Type B pancreatic cell (in vitro differentiated cells): ENCODE results near the gene CTAGE4. TPM values are rescaled to one million over a fixed set of nuclear protein-coding genes. Genes with fewer than 3 reads are reported as not detected.
"Not testable (repeated sequence)": the region's sequence is repeated elsewhere in the genome, so short reads cannot be mapped to it uniquely, and the experiment has no call there.

Experiments used
- DNase-seq: peaks from one replicate; pipeline ENCODE4 v3.0.0; 2021; ENCODE audit warnings: mixed read lengths; ENCODE audit not compliant: unreplicated experiment; ENCODE audit errors: extremely low spot score
- H3K27ac Mint-ChIP-seq: 2 replicates; pipeline ENCODE4 v1.8.0; 2021; ENCODE audit warnings: mild to moderate bottlenecking, mixed read lengths
- H3K27me3 Mint-ChIP-seq: 2 replicates; pipeline ENCODE4 v1.8.0; 2021; ENCODE audit warnings: mixed read lengths
- H3K36me3 Mint-ChIP-seq: 2 replicates; pipeline ENCODE4 v1.8.0; 2021; ENCODE audit warnings: mixed read lengths
- H3K4me1 Mint-ChIP-seq: one replicate; pipeline ENCODE4 v1.8.0; 2021; ENCODE audit warnings: mixed read lengths; ENCODE audit not compliant: unreplicated experiment
- H3K4me3 Mint-ChIP-seq: 2 replicates; pipeline ENCODE4 v1.8.0; 2021; ENCODE audit warnings: mild to moderate bottlenecking, mixed read lengths
- H3K9me3 Mint-ChIP-seq: 2 replicates; pipeline ENCODE4 v1.8.0; 2021; ENCODE audit warnings: mixed read lengths
- long read RNA-seq: library from polyadenylated mRNA; unstranded; transcript quantifications from one replicate; pipeline ENCODE4 v2.0.0, GENCODE V29; 2020
- total RNA-seq: library from RNA; stranded (reverse); gene quantifications from 2 replicates; pipeline ENCODE4 v1.2.1, GENCODE V29; 2021; ENCODE audit warnings: low replicate concordance
- TF ChIP-seq, protein P1 (sequence below): fragments of 200-600 bp; sonication (generic); conservative IDR thresholded peaks from 2 replicates; pipeline ENCODE4 v1.5.0; 2021; ENCODE audit warnings: antibody characterized with exemption, mild to moderate bottlenecking

Gene CTAGE4, protein sequence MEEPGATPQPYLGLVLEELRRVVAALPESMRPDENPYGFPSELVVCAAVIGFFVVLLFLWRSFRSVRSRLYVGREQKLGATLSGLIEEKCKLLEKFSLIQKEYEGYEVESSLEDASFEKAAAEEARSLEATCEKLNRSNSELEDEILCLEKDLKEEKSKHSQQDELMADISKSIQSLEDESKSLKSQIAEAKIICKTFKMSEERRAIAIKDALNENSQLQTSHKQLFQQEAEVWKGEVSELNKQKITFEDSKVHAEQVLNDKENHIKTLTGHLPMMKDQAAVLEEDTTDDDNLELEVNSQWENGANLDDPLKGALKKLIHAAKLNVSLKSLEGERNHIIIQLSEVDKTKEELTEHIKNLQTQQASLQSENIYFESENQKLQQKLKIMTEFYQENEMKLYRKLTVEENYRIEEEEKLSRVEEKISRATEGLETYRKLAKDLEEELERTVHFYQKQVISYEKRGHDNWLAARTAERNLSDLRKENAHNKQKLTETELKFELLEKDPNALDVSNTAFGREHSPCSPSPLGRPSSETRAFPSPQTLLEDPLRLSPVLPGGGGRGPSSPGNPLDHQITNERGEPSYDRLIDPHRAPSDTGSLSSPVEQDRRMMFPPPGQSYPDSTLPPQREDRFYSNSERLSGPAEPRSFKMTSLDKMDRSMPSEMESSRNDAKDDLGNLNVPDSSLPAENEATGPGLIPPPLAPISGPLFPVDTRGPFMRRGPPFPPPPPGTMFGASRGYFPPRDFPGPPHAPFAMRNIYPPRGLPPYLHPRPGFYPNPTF
- 2.5 and 4.7 TPM in 2 replicates for total RNA-seq
- long read RNA-seq, partial matches to known transcripts: 0 of 2 reads
- long read RNA-seq, other reads (novel, unspliced or antisense): 0 of 2 reads

DNA sequence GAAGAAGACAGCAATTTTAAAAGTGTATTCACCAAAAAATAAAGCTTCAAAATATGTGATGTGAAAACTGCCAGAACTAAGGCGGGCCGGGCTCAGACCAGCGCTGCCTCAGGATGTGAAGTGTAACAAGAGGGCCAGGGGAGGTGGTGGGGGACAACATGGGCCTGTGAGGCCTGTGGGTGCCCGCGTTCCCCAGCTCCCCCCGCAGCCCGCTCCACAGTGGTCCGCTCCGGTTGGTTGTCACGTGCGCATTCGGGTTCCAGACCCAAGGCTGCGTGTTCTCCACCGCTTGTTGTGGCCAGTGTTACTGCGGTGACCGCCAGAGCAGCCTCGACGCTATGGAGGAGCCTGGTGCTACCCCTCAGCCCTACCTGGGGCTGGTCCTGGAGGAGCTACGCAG, at the start of gene CTAGE4:
Gene CTAGE4, plus strand, starts transcription at position 301 of the 400 bp plus-strand sequence. Its CDS starts 38 bp downstream, at position 339.
- H3K4me1 Mint-ChIP-seq, H3K36me3 Mint-ChIP-seq, H3K9me3 Mint-ChIP-seq, DNase-seq, H3K27ac Mint-ChIP-seq, H3K27me3 Mint-ChIP-seq, H3K4me3 Mint-ChIP-seq: not testable (repeated sequence)

DNA sequence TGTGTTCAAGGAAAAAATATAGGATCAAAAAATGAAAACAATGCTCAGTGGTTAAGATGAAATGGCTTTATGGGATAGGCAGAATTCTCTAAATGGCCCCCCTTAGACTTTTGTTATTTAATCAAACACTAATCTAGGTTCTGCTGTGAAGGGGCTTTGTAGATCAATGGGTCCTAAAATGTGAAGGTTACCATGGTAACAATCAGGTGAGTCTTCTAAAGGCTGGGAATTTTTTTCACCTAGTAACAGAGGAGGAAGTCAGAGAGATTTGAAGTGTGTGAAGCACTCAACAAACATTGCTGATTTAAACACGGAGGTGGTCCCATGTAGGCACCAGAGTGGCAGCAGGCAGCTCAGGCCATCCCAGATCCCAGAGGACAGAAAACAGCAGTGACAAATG, 49.1 kb upstream of the CTAGE4 start:
- Mint-ChIP-seq H3K4me3 (no peak overlapping the region), H3K27ac (no peak overlapping the region), H3K27me3 (no peaks in the 10 kb centered on the region), H3K36me3 (no peaks in the 10 kb centered on the region), H3K9me3 (no peaks in the 10 kb centered on the region), H3K4me1 (no peaks in the 10 kb centered on the region)
- TF ChIP-seq, protein P1, sequence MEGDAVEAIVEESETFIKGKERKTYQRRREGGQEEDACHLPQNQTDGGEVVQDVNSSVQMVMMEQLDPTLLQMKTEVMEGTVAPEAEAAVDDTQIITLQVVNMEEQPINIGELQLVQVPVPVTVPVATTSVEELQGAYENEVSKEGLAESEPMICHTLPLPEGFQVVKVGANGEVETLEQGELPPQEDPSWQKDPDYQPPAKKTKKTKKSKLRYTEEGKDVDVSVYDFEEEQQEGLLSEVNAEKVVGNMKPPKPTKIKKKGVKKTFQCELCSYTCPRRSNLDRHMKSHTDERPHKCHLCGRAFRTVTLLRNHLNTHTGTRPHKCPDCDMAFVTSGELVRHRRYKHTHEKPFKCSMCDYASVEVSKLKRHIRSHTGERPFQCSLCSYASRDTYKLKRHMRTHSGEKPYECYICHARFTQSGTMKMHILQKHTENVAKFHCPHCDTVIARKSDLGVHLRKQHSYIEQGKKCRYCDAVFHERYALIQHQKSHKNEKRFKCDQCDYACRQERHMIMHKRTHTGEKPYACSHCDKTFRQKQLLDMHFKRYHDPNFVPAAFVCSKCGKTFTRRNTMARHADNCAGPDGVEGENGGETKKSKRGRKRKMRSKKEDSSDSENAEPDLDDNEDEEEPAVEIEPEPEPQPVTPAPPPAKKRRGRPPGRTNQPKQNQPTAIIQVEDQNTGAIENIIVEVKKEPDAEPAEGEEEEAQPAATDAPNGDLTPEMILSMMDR: no peak
- no peak for DNase-seq

DNA sequence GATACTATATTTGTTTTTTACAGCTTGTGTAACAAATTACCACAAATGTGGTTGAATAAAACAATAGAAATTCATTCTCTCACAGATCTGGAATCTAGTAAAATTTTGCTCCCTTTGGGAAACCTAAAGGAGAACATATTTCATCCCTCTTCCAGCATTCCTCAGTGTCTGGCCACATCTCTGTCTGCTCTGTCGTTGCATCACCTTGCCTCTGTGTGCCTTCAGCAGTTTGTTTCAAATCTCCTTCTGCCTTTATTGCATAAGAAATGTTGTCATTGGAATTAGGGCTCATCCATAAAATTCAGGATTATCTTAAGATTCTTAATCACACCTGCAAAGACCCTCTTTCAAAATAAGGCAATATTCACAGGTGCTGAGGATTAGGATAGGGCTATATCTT, 45.8 kb upstream of the CTAGE4 start:
- H3K27me3 Mint-ChIP-seq: no peaks in the 10 kb centered on the region
- DNase-seq: no peak

DNA sequence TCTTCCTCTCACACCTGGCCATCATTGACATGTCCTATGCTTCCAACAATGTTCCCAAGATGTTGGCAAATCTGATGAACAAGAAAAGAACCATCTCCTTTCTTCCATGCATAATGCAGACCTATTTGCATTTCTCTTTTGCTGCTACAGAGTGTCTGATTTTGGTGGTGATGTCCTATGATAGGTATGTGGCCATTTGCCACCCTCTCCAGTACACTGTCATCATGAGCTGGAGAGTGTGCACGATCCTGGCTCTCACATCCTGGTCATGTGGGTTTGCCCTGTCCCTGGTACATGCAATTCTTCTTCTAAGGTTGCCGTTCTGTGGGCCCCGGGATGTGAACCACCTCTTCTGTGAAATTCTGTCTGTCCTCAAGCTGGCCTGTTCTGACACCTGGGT, 41.1 kb upstream of the CTAGE4 start:
- no peaks in the 10 kb centered on the region for H3K9me3 Mint-ChIP-seq
- TF ChIP-seq, protein P1: no peak
- H3K36me3 Mint-ChIP-seq: no peaks in the 10 kb centered on the region
- H3K27ac Mint-ChIP-seq: no peak overlapping the region
- no peaks in the 10 kb centered on the region for H3K4me1 Mint-ChIP-seq
- H3K27me3 Mint-ChIP-seq: no peaks in the 10 kb centered on the region
- no peak for DNase-seq
- H3K4me3 Mint-ChIP-seq: no peak overlapping the region

More for the DNA sequence above, 45.8 kb upstream of the CTAGE4 start:
- H3K4me3 Mint-ChIP-seq: no peak overlapping the region
- H3K9me3 Mint-ChIP-seq: no peaks in the 10 kb centered on the region
- H3K4me1 Mint-ChIP-seq: no peaks in the 10 kb centered on the region
- no peak overlapping the region for H3K27ac Mint-ChIP-seq
- no peaks in the 10 kb centered on the region for H3K36me3 Mint-ChIP-seq
- TF ChIP-seq, protein P1: no peak

DNA sequence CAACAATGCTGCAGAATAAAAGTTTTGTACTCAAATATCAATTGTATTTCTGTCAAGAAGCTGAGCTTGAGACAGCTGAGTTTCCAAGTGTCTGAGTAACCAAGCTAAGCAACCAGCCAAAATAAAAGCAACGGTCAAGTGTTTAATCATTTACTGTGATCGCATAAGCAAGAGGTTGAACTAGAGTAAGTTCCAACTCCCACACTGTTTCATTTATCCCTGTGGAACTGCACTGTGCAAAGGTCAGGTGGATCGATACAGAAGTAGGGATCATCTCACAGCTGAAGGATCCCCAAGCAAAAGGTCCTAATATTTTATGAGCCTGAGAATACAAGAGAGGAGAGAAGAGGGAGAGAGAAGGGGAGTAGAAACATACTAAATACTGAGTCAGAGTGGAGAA, 38.8 kb upstream of the CTAGE4 start:
- no peaks in the 10 kb centered on the region for H3K4me1 Mint-ChIP-seq
- TF ChIP-seq, protein P1: no peak
- H3K27me3 Mint-ChIP-seq: no peaks in the 10 kb centered on the region
- H3K4me3 Mint-ChIP-seq: no peak overlapping the region
- no peak overlapping the region for H3K27ac Mint-ChIP-seq
- no peak for DNase-seq
- peaks cover 11% of the 10 kb centered on the region for H3K9me3 Mint-ChIP-seq
- H3K36me3 Mint-ChIP-seq: no peaks in the 10 kb centered on the region
